Measurements from ENCODE around the gene FOXN4. TPM values are rescaled to one million over a fixed set of nuclear protein-coding genes. Genes with fewer than 3 reads are reported as not detected.

FOXN4 gene
- total RNA-seq, 1 donor from 2014 or later: not detected

GRCh38 chr12:109230193-109230592 is 78.9 kb downstream of the FOXN4 start:
- no peaks in the 10 kb centered on the region for H3K27me3 Mint-ChIP-seq (ENCODE audit: low read depth)
- no peak overlapping the region for H3K4me3 Mint-ChIP-seq
- H3K36me3 Mint-ChIP-seq: peaks cover 6% of the 10 kb centered on the region
- no peak overlapping the region for H3K27ac Mint-ChIP-seq
- DNase-seq (ENCODE audit: low spot score in 2 of 2, unreplicated experiment in 2 of 2): no peak
- no peaks in the 10 kb centered on the region for H3K4me1 Mint-ChIP-seq
- no peak for TF ChIP-seq CTCF (IDR thresholded peaks at IDR 0.05; ENCODE audit: unreplicated experiment)
- H3K9me3 Mint-ChIP-seq: no peaks in the 10 kb centered on the region

- Mint-ChIP-seq H3K4me1 (no peaks in the 10 kb centered on the region), H3K36me3 (peaks cover 10% of the 10 kb centered on the region), H3K9me3 (no peaks in the 10 kb centered on the region), H3K27ac (no peak overlapping the region), H3K27me3 (ENCODE audit: low read depth) (no peaks in the 10 kb centered on the region), H3K4me3 (no peak overlapping the region)
- DNase-seq (ENCODE audit: low spot score in 2 of 2, unreplicated experiment in 2 of 2): no peak
- TF ChIP-seq CTCF (IDR thresholded peaks at IDR 0.05; ENCODE audit: unreplicated experiment): no peak
These were observed 80.4 kb downstream of the FOXN4 start for GRCh38 chr12:109228664-109229063.

Other genes starting within 250 kb of the FOXN4 start
- 37.3 to 39.6 TPM (median 37.4 TPM) in 3 replicates for gene ALKBH2, start 215.8 kb downstream of the FOXN4 start, total RNA-seq
- gene UNG, start 211.7 kb downstream of the FOXN4 start, total RNA-seq: 48.2 to 49.0 TPM (median 48.7 TPM) in 3 replicates
- gene ACACB, start 192.7 kb downstream of the FOXN4 start, total RNA-seq: 15.4 to 18.2 TPM (median 16.4 TPM) in 3 replicates
- gene MYO1H, start 38.6 kb upstream of the FOXN4 start, total RNA-seq: not detected in 3 replicates
- 54.0 to 56.2 TPM (median 54.8 TPM) in 3 replicates for gene KCTD10, start 168.0 kb upstream of the FOXN4 start, total RNA-seq
- gene UBE3B, start 168.3 kb upstream of the FOXN4 start, total RNA-seq: 41.4 to 47.1 TPM (median 42.8 TPM) in 3 replicates